DOHH2 (cell line): ENCODE data around the gene CRTC2.

ENCODE experiments used
- H3F3A ChIP-seq: fragments of 200-600 bp; sonication (generic), shearing (Covaris generic); 2 replicates; pipeline ENCODE4 v1.6.0; 2016; ENCODE audit warnings: antibody characterized with exemption, mild to moderate bottlenecking; ENCODE audit not compliant: control insufficient read depth, insufficient read depth
- H3K27ac ChIP-seq: fragments of 200-600 bp; sonication (generic); 2 replicates; pipeline ENCODE4 v1.5.1; 2014; ENCODE audit warnings: low read depth, mild to moderate bottlenecking, low read length, moderate library complexity
- H3K27me3 ChIP-seq: fragments of 200-600 bp; sonication (generic); 2 replicates; pipeline ENCODE4 v1.6.1; 2014; ENCODE audit warnings: mild to moderate bottlenecking, low read length, mixed read lengths; ENCODE audit not compliant: control insufficient read depth
- H3K36me3 ChIP-seq: fragments of 200-600 bp; sonication (generic); 2 replicates; pipeline ENCODE4 v1.6.1; 2014; ENCODE audit warnings: mild to moderate bottlenecking, low read length, moderate library complexity, mixed read lengths; ENCODE audit not compliant: control insufficient read depth
- H3K4me1 ChIP-seq: fragments of 200-600 bp; sonication (generic); 2 replicates; pipeline ENCODE4 v1.6.1; 2014; ENCODE audit warnings: mild to moderate bottlenecking, low read length, mixed read lengths; ENCODE audit not compliant: control insufficient read depth
- H3K4me2 ChIP-seq: fragments of 200-600 bp; sonication (generic); 2 replicates; pipeline ENCODE4 v1.6.0; 2014; ENCODE audit warnings: mild to moderate bottlenecking, low read length, moderate library complexity
- H3K4me3 ChIP-seq: fragments of 200-600 bp; sonication (generic); 2 replicates; pipeline ENCODE4 v1.5.1; 2014; ENCODE audit warnings: mild to moderate bottlenecking, low read length, mixed read lengths
- H3K79me2 ChIP-seq: fragments of 200-600 bp; sonication (generic); 2 replicates; pipeline ENCODE4 v1.6.1; 2014; ENCODE audit warnings: mild to moderate bottlenecking, low read length, mixed read lengths; ENCODE audit not compliant: control insufficient read depth
- H3K9me2 ChIP-seq: fragments of 200-600 bp; sonication (generic); replicated peaks from 2 replicates; pipeline ENCODE4 v1.6.1; 2014; ENCODE audit warnings: mild to moderate bottlenecking, low read length, mixed read lengths; ENCODE audit not compliant: control insufficient read depth
- H3K9me3 ChIP-seq: fragments of 200-600 bp; sonication (generic); 2 replicates; pipeline ENCODE4 v1.6.1; 2014; ENCODE audit warnings: antibody characterized with exemption, low read length, mixed read lengths; ENCODE audit not compliant: control insufficient read depth, insufficient read depth
- H4K20me1 ChIP-seq: fragments of 200-600 bp; sonication (generic); 2 replicates; pipeline ENCODE4 v1.6.0; 2014; ENCODE audit warnings: low read depth, mild to moderate bottlenecking, antibody characterized with exemption, low read length, moderate library complexity; ENCODE audit not compliant: control insufficient read depth, insufficient read depth
- CTCF ChIP-seq: fragments of 200-600 bp; sonication (generic); IDR thresholded peaks from one replicate; pipeline ENCODE4 v1.5.1; 2014; ENCODE audit warnings: antibody characterized with exemption, mild to moderate bottlenecking, low read depth, low read length; ENCODE audit not compliant: poor library complexity, severe bottlenecking
- EZH2phosphoT487 ChIP-seq: fragments of 200-600 bp; sonication (generic); IDR thresholded peaks from 2 replicates; pipeline ENCODE4 v1.6.1; 2017; ENCODE audit warnings: borderline replicate concordance, mild to moderate bottlenecking, antibody characterized with exemption, low read length, moderate library complexity, mixed read lengths

CRTC2 gene

GRCh38 chr1:153928791-153929341, 29.5 kb downstream of the CRTC2 start:
- no peaks in the 10 kb centered on the region for H3K9me2 ChIP-seq
- peak overlapping the region; percentile 38; the same call in 1 of the 2 replicates for H3K27ac ChIP-seq
- H3K4me3 ChIP-seq: no peak overlapping the region
- no peak for TF ChIP-seq EZH2phosphoT487
- TF ChIP-seq CTCF: no peak
- no peaks in the 10 kb centered on the region for H3K27me3 ChIP-seq
- H3F3A ChIP-seq: peaks cover 23% of the 10 kb centered on the region
- no peaks in the 10 kb centered on the region for H4K20me1 ChIP-seq
- peak overlapping the region; percentile 36 for H3K4me2 ChIP-seq
- peaks cover 31% of the 10 kb centered on the region for H3K4me1 ChIP-seq
- peaks cover 8% of the 10 kb centered on the region for H3K79me2 ChIP-seq
- peaks cover 45% of the 10 kb centered on the region for H3K36me3 ChIP-seq
- H3K9me3 ChIP-seq: no peaks in the 10 kb centered on the region

- no peaks in the 10 kb centered on the region for H4K20me1 ChIP-seq
- H3K9me2 ChIP-seq: no peaks in the 10 kb centered on the region
- peaks cover 42% of the 10 kb centered on the region for H3K36me3 ChIP-seq
- H3K4me3 ChIP-seq: no peak overlapping the region
- H3K4me1 ChIP-seq: peaks cover 33% of the 10 kb centered on the region
- no peak for TF ChIP-seq EZH2phosphoT487
- TF ChIP-seq CTCF: no peak
- peaks cover 23% of the 10 kb centered on the region for H3F3A ChIP-seq
- H3K79me2 ChIP-seq: peaks cover 14% of the 10 kb centered on the region
- no peaks in the 10 kb centered on the region for H3K27me3 ChIP-seq
- no peaks in the 10 kb centered on the region for H3K9me3 ChIP-seq
- peak overlapping the region; percentile 38 for H3K27ac ChIP-seq
- H3K4me2 ChIP-seq: peak overlapping the region; percentile 36
These were observed 30.2 kb downstream of the CRTC2 start for GRCh38 chr1:153928245-153928644.

- H3K27me3 ChIP-seq: no peaks in the 10 kb centered on the region
- no peak overlapping the region for H3K27ac ChIP-seq
- no peak overlapping the region for H3K4me3 ChIP-seq
- no peaks in the 10 kb centered on the region for H3K9me2 ChIP-seq
- H3K79me2 ChIP-seq: peaks cover 24% of the 10 kb centered on the region
- H3F3A ChIP-seq: peaks cover 23% of the 10 kb centered on the region
- peaks cover 38% of the 10 kb centered on the region for H3K36me3 ChIP-seq
- no peaks in the 10 kb centered on the region for H3K9me3 ChIP-seq
- H3K4me2 ChIP-seq: no peak overlapping the region
- TF ChIP-seq CTCF (no peak), EZH2phosphoT487 (no peak)
- peaks cover 34% of the 10 kb centered on the region for H3K4me1 ChIP-seq
- H4K20me1 ChIP-seq: no peaks in the 10 kb centered on the region; the same call in 1 of the 2 replicates
These were observed 32.0 kb downstream of the CRTC2 start for GRCh38 chr1:153926405-153926804.
